Hepatocyte (in vitro differentiated cells): ENCODE measurements around the gene FILIP1L. TPM values are rescaled to one million over a fixed set of nuclear protein-coding genes. Genes with fewer than 3 reads are reported as not detected.

ENCODE experiments used
- DNase-seq: peaks from one replicate; pipeline ENCODE4 v3.0.0-alpha.2; 2016; ENCODE audit warnings: low spot score
- H2AFZ ChIP-seq: fragments of 200-600 bp; sonication (generic); 2 replicates; pipeline ENCODE4 v1.6.0; 2016; ENCODE audit warnings: antibody characterized with exemption, mild to moderate bottlenecking
- H3K27ac ChIP-seq: fragments of 200-600 bp; sonication (generic); 2 replicates; pipeline ENCODE4 v1.5.1; 2016; ENCODE audit warnings: mild to moderate bottlenecking
- H3K27me3 ChIP-seq: fragments of 200-600 bp; sonication (generic); 2 replicates; pipeline ENCODE4 v1.6.1; 2016
- H3K36me3 ChIP-seq: fragments of 200-600 bp; sonication (generic); replicated peaks from 2 replicates; pipeline ENCODE4 v1.5.1; 2016; ENCODE audit warnings: low read depth; ENCODE audit not compliant: insufficient read depth
- H3K4me1 ChIP-seq: fragments of 200-600 bp; sonication (generic); 2 replicates; pipeline ENCODE4 v1.5.1; 2016; ENCODE audit warnings: mild to moderate bottlenecking, moderate library complexity; ENCODE audit not compliant: insufficient read depth
- H3K4me2 ChIP-seq: fragments of 200-600 bp; sonication (generic); 2 replicates; pipeline ENCODE4 v1.6.0; 2016
- H3K4me3 ChIP-seq: fragments of 200-600 bp; sonication (generic); 2 replicates; pipeline ENCODE4 v1.5.1; 2016; ENCODE audit warnings: mild to moderate bottlenecking
- H3K79me2 ChIP-seq: fragments of 200-600 bp; sonication (generic); 2 replicates; pipeline ENCODE4 v1.6.0; 2017; ENCODE audit warnings: mild to moderate bottlenecking
- H3K9me2 ChIP-seq: fragments of 200-600 bp; sonication (generic); replicated peaks from 2 replicates; pipeline ENCODE4 v1.6.0; 2017; ENCODE audit warnings: mild to moderate bottlenecking; ENCODE audit not compliant: insufficient read depth
- H3K9me3 ChIP-seq: fragments of 200-600 bp; sonication (generic); 2 replicates; pipeline ENCODE4 v1.5.1; 2016; ENCODE audit warnings: low read depth, mild to moderate bottlenecking
- H4K20me1 ChIP-seq: fragments of 200-600 bp; sonication (generic); 2 replicates; pipeline ENCODE4 v1.6.0; 2016; ENCODE audit warnings: mild to moderate bottlenecking; ENCODE audit not compliant: insufficient read depth, poor library complexity, severe bottlenecking
- EZH2 ChIP-seq: fragments of 200-600 bp; sonication (generic); IDR thresholded peaks from 2 replicates; pipeline ENCODE4 v1.6.1; 2016; ENCODE audit warnings: antibody characterized with exemption, mild to moderate bottlenecking, borderline replicate concordance
- EZH2phosphoT487 ChIP-seq: fragments of 200-600 bp; sonication (generic); IDR thresholded peaks from one replicate; pipeline ENCODE4 v1.6.1; 2018; ENCODE audit warnings: antibody characterized with exemption, mild to moderate bottlenecking, low read depth, moderate library complexity; ENCODE audit not compliant: unreplicated experiment, severe bottlenecking
- WGBS: methylation state at CpG from one replicate; pipeline ENCODE4 v1.1.6; 2016; ENCODE audit warnings: low lambda C conversion rate; ENCODE audit errors: missing lambda C conversion rate; 5-methylcytosine and 5-hydroxymethylcytosine counted together
- polyA plus RNA-seq: library from polyadenylated mRNA; unstranded; fragments of >200 nt; fragmentation: Nextera tagmentation; extraction: Ambion mirVana; gene quantifications from 2 replicates; pipeline ENCODE4 v1.2.1, GENCODE V29; 2016
- total RNA-seq: library from RNA; depleted of rRNA; stranded (reverse); fragments of >200 nt; gene quantifications from 2 replicates; pipeline ENCODE4 v1.2.3, GENCODE V29; 2014
- TF ChIP-seq, protein P1 (sequence below): fragments of 200-600 bp; sonication (generic); IDR thresholded peaks from 2 replicates; pipeline ENCODE4 v1.5.1; 2016; ENCODE audit warnings: antibody characterized with exemption, mild to moderate bottlenecking; ENCODE audit not compliant: poor library complexity

FILIP1L gene
- total and polyA plus RNA-seq, 2 experiments from 2014 or later: 48.2 to 49.4 TPM

DNA sequence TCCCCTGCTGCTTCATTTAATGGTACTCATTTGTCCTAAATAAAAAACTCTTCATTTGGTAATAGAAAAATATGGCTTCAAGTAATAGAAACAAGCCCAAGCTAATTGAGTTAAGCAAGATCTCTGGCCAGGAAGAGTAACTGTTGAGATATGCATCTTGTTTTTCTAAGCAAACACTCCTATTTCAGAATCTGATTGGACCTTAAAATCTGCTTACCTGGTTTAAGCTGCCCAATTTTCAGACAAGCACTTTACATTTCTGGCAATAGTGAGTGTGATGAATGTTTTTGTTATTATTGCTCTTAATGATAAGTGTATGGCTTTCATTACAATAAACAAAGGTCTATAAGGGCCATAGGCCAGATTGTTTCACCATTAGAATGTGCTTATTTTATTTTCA, 210.4 kb downstream of the FILIP1L start:
- Histone ChIP-seq H3K9me3 (no peaks in the 10 kb centered on the region), H3K79me2 (no peaks in the 10 kb centered on the region), H3K27ac (no peak overlapping the region), H3K4me2 (no peak overlapping the region), H3K9me2 (no peaks in the 10 kb centered on the region), H3K36me3 (no peaks in the 10 kb centered on the region), H3K4me1 (peaks cover 21% of the 10 kb centered on the region), H2AFZ (no peak overlapping the region), H3K27me3 (no peaks in the 10 kb centered on the region), H3K4me3 (no peak overlapping the region), H4K20me1 (no peaks in the 10 kb centered on the region)
- no peak for DNase-seq
- TF ChIP-seq EZH2 (no peak), EZH2phosphoT487 (no peak)
- TF ChIP-seq, protein P1, sequence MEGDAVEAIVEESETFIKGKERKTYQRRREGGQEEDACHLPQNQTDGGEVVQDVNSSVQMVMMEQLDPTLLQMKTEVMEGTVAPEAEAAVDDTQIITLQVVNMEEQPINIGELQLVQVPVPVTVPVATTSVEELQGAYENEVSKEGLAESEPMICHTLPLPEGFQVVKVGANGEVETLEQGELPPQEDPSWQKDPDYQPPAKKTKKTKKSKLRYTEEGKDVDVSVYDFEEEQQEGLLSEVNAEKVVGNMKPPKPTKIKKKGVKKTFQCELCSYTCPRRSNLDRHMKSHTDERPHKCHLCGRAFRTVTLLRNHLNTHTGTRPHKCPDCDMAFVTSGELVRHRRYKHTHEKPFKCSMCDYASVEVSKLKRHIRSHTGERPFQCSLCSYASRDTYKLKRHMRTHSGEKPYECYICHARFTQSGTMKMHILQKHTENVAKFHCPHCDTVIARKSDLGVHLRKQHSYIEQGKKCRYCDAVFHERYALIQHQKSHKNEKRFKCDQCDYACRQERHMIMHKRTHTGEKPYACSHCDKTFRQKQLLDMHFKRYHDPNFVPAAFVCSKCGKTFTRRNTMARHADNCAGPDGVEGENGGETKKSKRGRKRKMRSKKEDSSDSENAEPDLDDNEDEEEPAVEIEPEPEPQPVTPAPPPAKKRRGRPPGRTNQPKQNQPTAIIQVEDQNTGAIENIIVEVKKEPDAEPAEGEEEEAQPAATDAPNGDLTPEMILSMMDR: no peak

GRCh38 chr3:99902091-99902490, 212.2 kb downstream of the FILIP1L start:
- Histone ChIP-seq H2AFZ (no peak overlapping the region), H3K27me3 (no peaks in the 10 kb centered on the region), H3K27ac (peak overlapping the region; percentile 49), H3K4me2 (no peak overlapping the region), H3K4me1 (peaks cover 21% of the 10 kb centered on the region), H3K79me2 (no peaks in the 10 kb centered on the region), H3K4me3 (no peak overlapping the region), H4K20me1 (no peaks in the 10 kb centered on the region), H3K36me3 (no peaks in the 10 kb centered on the region), H3K9me2 (no peaks in the 10 kb centered on the region), H3K9me3 (no peaks in the 10 kb centered on the region)
- DNase-seq: no peak
- WGBS: 78% methylated on average over 1 of the region's 1 CpG
- TF ChIP-seq EZH2phosphoT487 (no peak), EZH2 (no peak)

GRCh38 chr3:99901200-99901926, 212.9 kb downstream of the FILIP1L start:
- TF ChIP-seq EZH2 (no peak), EZH2phosphoT487 (no peak)
- TF ChIP-seq, protein P1: no peak
- Histone ChIP-seq H3K4me2 (peak overlapping the region; percentile 17), H3K36me3 (no peaks in the 10 kb centered on the region), H3K4me1 (peaks cover 21% of the 10 kb centered on the region), H3K9me3 (no peaks in the 10 kb centered on the region), H3K27me3 (no peaks in the 10 kb centered on the region), H2AFZ (no peak overlapping the region), H3K27ac (peak overlapping the region; percentile 49), H3K79me2 (no peaks in the 10 kb centered on the region), H3K4me3 (no peak overlapping the region), H4K20me1 (no peaks in the 10 kb centered on the region), H3K9me2 (no peaks in the 10 kb centered on the region)
- WGBS: 20% methylated on average over 6 of the region's 6 CpGs
- peak; percentile 33 for DNase-seq

GRCh38 chr3:99900248-99900647, 214.1 kb downstream of the FILIP1L start:
- WGBS: 93% methylated on average over 1 of the region's 1 CpG
- Histone ChIP-seq H3K36me3 (no peaks in the 10 kb centered on the region), H3K27ac (peak overlapping the region; percentile 49), H4K20me1 (no peaks in the 10 kb centered on the region), H2AFZ (no peak overlapping the region), H3K9me3 (no peaks in the 10 kb centered on the region), H3K4me2 (no peak overlapping the region), H3K9me2 (no peaks in the 10 kb centered on the region), H3K4me1 (peaks cover 21% of the 10 kb centered on the region), H3K79me2 (no peaks in the 10 kb centered on the region), H3K4me3 (no peak overlapping the region), H3K27me3 (no peaks in the 10 kb centered on the region)
- no peak for DNase-seq
- TF ChIP-seq, protein P1: no peak
- TF ChIP-seq EZH2 (no peak), EZH2phosphoT487 (no peak)
